H7 (cell line): ENCODE results near the gene PCBP3. TPM values are rescaled to one million over a fixed set of nuclear protein-coding genes. Genes with fewer than 3 reads are reported as not detected.
A peak's percentile ranks its signal among the peaks of the same experiment; 100 is the strongest.

Experiments
- DNase-seq: peaks from one replicate; pipeline ENCODE4 v3.0.0; 2012
- H3K27me3 ChIP-seq: 2 replicates; pipeline ENCODE4 v1.6.0; 2011; ENCODE audit warnings: mild to moderate bottlenecking, low read length; ENCODE audit not compliant: control insufficient read depth, insufficient read depth
- H3K36me3 ChIP-seq: replicated peaks from 2 replicates; pipeline ENCODE4 v1.5.1; 2011; ENCODE audit warnings: low read length; ENCODE audit not compliant: control insufficient read depth, insufficient read depth
- H3K4me3 ChIP-seq: 2 replicates; pipeline ENCODE4 v1.5.1; 2011; ENCODE audit warnings: low read depth, mild to moderate bottlenecking, control low read depth, low read length, moderate library complexity; ENCODE audit not compliant: insufficient read depth
- total RNA-seq: library from RNA; depleted of rRNA; stranded (reverse); fragments of >200 nt; shearing (Covaris generic); gene quantifications from 2 replicates; pipeline ENCODE4 v1.2.3, GENCODE V29; 2014

Gene PCBP3
- total RNA-seq, 1 experiment from 2014 or later: 1.8 TPM

DNA sequence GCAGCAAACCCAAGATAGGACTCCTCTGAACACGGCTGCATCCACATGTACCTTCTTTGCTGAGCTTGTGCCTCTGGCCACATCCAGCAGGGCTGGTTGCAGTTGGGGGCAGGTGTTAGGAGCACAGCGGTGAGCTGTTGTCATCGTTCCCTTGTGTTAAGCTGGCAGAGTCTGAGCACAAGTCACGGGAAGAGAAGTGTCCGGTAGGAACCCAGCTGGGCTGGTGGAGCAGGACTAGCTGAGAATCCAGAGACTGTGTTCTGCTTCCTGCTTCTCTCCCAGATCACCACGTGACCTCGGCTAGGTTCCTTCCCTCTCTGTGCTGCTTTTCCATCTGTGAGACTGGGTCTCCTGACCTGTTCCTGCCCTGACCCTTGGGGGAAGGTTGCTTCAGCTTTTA is 105.1 kb downstream of the PCBP3 start:
- DNase-seq: no peak
- Histone ChIP-seq H3K4me3 (no peak overlapping the region), H3K27me3 (no peaks in the 10 kb centered on the region), H3K36me3 (no peaks in the 10 kb centered on the region)

DNA sequence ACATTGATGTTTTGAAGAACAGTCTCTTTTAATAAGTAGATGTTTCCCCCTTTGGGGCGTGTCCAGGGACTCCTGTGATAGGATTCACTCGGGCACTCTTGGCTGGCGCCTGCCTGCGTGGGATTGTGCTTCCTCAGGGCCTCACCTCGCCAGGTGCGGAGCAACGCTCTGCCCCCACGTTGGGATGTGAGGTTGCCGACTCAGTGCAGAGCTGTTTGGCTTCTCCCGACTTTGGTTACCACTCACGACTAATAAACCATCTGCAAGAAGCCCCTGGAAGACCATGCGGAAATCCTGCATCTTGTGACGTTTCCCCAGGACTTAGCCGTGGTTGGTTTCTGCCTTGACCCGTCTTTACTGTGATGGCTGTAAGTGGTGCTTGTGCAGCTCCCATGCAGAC is 106.4 kb downstream of the PCBP3 start:
- Histone ChIP-seq H3K27me3 (no peaks in the 10 kb centered on the region), H3K4me3 (no peak overlapping the region), H3K36me3 (no peaks in the 10 kb centered on the region)
- DNase-seq: no peak

DNA sequence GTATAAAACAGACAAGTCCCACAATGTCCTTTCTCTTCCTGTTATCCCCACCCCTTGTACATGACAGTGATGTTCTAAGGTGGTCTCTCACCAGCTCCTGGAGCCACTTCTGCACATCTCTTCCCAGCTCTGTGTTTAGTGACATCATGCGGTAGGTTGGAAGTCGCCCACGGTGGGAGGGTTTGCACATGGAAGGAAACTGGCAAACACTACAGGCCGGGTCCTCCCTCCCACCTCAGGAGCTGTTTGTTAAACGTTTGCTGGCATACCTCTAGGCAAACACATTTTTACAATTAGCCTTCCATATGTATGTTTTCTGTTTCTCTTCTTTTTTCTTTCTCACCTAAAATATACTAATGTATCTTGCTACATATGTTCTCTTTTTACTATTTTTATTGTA is 107.4 kb downstream of the PCBP3 start:
- H3K36me3 ChIP-seq: no peaks in the 10 kb centered on the region
- no peaks in the 10 kb centered on the region for H3K27me3 ChIP-seq
- no peak for DNase-seq
- no peak overlapping the region for H3K4me3 ChIP-seq

DNA sequence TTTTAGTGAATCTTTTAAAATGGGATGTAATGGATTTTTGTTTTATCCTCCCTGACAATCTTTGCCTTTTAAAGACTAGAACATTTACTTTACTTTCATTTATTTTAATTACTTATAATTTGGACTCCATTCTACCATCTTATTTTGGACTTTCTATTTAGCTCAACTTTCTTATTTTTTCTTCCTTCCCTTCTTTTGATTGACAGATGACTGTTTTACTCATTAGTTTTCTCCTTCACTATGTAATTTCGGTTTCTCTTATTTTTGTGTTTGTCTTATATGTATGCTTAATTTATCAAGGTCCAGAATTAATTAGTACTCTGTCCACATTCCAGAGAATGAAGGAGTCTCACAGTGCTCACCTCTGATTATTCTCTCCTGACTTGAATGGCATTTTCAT is 109.9 kb downstream of the PCBP3 start:
- no peak overlapping the region for H3K4me3 ChIP-seq
- DNase-seq: no peak
- no peaks in the 10 kb centered on the region for H3K27me3 ChIP-seq
- no peaks in the 10 kb centered on the region for H3K36me3 ChIP-seq

DNA sequence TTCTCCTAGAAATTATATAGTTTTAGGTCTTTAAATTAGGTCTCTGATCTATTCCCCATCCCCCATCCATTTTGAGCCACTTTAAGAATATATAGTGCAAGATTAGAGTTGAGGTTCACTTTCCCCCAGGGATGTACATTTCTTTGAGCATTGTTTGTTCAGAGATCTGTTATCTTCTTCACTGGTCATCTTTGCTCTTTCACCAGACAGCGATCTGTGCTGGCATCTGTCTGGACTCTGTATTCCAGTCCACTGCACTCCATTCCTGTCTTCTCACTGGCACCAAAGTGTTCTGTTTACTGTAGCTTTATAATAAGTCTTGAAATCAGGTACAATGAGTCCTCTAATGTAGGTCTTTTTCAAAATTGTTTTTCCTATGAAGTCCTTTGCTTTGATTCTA is 112.5 kb downstream of the PCBP3 start:
- H3K27me3 ChIP-seq: no peaks in the 10 kb centered on the region
- DNase-seq: no peak
- H3K4me3 ChIP-seq: no peak overlapping the region
- H3K36me3 ChIP-seq: no peaks in the 10 kb centered on the region

DNA sequence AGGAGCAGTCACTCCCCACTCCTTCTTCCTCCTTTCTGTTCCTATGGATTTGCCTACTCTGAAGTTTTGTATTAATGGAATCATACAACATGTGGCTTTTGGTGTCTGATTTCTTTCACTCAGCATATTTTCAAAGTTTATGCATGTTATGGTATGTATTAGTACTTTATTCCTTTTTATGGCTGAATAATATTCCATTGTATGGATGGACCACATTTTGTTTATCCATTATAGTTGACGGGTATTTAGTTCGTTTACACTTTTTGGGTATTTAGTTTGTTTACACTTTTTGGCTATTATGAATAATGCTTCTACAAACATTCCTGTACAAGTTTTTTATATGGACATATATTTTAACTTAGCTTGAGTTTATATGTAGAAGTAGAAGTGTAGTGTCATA is 113.1 kb downstream of the PCBP3 start:
- Histone ChIP-seq H3K4me3 (no peak overlapping the region), H3K36me3 (no peaks in the 10 kb centered on the region), H3K27me3 (no peaks in the 10 kb centered on the region)
- no peak for DNase-seq

DNA sequence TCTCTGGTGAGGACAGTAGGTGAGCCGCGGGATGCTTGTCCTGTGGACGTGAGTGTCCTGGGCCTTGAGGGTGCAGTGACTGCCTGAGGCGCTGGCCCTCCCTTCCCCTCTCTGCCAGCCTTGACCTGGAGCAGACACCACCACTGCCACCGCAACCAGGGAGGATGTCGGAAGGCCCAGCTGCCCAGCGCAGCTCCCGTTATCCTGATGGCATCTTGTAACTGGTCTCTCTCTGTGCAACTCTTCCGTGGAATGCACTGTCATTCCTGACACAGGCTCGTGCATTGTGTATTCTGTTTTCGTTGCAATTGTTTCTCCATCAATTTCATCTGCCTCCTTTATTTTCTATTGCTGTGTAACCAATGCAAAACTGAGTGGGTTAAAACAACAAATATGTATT is 118.2 kb downstream of the PCBP3 start:
- no peaks in the 10 kb centered on the region for H3K27me3 ChIP-seq
- DNase-seq: no peak

DNA sequence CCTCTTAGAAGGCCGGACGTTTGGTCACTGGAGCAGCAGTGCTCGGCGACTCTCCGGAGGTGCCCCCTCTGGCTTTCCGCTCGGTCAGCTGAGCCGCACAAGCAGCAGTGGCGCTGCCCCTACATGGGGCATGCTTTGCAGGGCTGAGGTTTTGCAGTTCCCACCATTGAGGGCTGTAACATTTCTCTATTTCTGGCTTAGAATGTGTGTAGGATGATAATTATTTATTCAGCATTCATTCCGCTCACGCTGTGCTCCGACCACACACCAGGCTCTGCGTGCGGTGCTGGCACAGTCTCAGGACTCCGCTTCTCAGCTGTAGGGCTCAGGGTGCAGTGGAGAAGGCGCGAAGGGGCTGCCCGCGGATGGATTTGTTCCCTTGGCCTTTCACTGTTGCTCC is 119.5 kb downstream of the PCBP3 start:
- H3K4me3 ChIP-seq: no peak overlapping the region
- no peak for DNase-seq
- no peaks in the 10 kb centered on the region for H3K36me3 ChIP-seq

More for the DNA sequence above, 118.2 kb downstream of the PCBP3 start:
- no peak overlapping the region for H3K4me3 ChIP-seq
- no peaks in the 10 kb centered on the region for H3K36me3 ChIP-seq

DNA sequence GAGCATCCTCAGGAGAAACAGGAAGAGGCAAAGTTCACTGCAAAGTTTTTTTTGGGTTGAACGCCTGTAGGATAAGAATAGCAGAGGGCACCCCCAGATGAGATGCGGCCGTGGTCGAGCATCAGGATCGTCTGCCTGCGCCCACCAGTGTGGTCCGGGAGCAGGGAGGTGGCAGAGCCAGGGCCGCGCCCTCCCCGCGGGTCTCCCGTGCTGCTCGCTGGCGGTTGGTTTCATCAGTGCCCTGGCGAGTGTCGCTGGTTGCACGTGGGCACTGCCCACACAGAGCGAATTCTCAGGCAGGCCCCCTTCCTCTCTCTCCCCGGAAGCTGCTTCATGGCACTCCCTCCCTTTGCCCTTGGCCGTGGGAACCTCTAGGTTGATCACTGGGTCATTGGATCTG is 120.0 kb downstream of the PCBP3 start:
- H3K27me3 ChIP-seq: no peaks in the 10 kb centered on the region
- DNase-seq: no peak

More for the DNA sequence above, 119.5 kb downstream of the PCBP3 start:
- no peaks in the 10 kb centered on the region for H3K27me3 ChIP-seq

DNA sequence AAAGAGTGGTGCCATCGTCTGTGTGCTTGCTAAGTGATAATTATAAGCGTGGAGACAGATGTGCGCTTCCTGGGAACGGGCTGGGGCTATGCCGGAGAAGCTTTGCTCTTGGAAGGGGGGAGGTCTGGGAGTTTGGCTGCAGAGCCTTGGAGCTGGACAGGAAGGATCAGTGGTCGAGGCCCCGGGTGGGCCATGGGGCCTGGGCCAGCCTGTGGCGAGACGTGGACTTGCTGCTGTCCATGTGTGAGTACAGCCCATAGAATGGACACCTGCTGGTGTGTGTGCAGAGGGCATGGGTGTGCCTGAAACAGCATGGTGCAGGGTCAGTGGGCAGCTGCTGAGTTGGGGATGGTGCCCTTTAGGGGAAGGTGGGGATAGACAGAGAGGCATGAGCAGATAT is 121.3 kb downstream of the PCBP3 start:
- Histone ChIP-seq H3K4me3 (no peak overlapping the region), H3K36me3 (no peaks in the 10 kb centered on the region), H3K27me3 (no peaks in the 10 kb centered on the region)
- DNase-seq: peak; percentile 24

More for the DNA sequence above, 120.0 kb downstream of the PCBP3 start:
- Histone ChIP-seq H3K4me3 (no peak overlapping the region), H3K36me3 (no peaks in the 10 kb centered on the region)

DNA sequence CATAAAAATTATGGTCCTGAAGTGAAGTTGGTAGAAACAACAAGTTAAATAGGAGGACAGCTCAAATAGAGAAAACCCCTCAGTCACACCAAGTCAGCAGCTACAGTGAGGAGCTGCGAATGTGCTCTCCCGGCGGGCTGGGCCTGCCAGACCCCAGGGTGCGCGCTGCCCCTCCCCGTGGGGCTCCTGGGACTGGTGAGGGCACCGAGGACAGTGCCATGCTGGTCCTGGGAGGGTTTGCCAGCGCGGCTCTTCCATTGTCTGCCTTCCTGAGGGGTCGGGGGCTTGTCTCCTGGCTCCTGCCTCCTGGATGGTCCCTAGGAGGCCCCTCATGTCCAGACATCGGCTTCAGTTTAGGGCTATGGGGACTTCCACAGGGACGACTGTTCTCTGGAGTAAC is 121.8 kb downstream of the PCBP3 start:
- no peaks in the 10 kb centered on the region for H3K27me3 ChIP-seq
- peak; percentile 37 for DNase-seq
- no peak overlapping the region for H3K4me3 ChIP-seq
- no peaks in the 10 kb centered on the region for H3K36me3 ChIP-seq

DNA sequence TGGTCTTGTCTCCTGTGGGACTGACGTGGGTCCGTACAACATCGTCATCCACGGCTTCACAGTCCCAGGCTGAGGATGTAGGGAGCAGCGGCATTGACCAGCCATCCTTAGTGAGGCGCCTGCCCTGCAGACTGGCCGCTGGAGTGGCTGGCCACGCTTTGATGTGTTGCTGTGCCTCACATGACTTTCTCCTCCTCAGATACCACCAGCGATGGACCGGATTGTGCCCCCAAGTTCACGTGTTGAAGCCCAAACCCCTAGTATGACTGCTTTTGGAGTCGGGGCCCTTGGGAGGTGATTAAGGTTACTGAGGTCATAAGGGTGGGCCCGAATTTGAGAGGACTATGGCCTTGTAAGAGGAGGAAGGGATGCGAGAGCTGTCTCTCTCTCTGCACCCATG is 122.5 kb downstream of the PCBP3 start:
- Histone ChIP-seq H3K36me3 (no peaks in the 10 kb centered on the region), H3K4me3 (no peak overlapping the region), H3K27me3 (no peaks in the 10 kb centered on the region)
- DNase-seq: peak; percentile 24

DNA sequence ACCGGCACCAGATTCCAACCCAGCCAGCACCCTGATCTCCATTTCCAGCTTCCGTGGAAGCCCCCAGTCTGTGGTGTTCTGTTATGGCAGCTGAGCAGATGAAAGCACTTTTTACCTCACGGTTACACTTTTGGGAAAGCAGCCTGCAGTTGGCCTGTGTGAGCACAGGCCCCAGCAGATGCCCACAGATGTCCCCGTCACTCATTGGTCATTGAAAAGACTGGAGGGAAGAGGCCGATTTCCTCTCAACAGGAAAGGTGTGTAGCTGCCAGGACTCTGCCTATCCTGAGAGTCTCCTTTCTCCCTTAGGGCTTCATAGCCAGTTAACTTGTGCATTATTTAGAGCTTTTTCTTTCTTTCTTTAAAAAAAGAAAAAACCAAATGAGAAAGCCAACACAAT is 123.0 kb downstream of the PCBP3 start:
- Histone ChIP-seq H3K27me3 (no peaks in the 10 kb centered on the region), H3K4me3 (no peak overlapping the region), H3K36me3 (no peaks in the 10 kb centered on the region)
- peak; percentile 19 for DNase-seq

DNA sequence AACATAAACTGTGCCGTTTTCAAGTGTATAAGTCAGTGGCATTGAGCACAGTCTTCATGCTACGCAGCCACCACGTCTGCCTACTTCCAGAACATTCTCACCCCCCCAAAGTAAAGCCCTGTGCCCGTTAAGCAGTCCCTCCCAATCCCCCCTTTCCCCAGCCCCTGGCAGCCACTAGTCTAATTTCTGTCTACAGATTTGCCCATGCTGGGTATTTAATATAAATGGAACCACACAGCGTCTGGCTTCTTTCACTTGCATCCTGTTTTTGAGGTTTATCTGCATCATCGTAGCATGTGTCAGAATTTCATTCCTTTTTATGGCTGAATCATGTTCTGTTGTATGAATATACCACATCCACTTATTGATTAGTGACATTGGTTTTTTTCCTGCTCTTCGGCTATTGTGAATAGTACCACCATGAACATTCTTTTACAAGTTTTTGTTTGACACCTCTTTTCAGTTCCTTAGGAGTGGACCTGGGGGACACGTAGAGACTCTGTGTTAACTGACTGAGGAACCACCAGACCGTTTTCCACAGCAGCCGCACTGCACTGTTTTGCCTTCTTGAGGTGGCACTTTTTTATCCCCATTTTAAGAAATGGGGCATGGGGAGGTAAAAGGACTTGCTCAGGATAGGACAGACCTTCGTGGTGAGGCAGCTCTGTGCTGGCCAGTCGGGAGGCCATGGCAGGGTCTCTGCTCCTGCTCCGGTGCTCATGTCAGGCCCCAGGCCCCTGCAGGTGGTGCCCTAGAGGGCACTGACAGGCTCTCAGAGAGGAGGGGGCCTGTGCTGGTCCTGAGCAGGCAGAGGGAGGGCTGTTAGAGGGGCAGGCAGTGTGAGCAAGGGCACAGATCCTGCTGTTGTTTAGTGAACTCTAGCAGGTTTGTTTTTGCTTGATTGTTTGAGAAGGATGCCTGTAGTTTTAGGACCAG is 123.8 kb downstream of the PCBP3 start:
- peak; percentile 49 for DNase-seq
- H3K27me3 ChIP-seq: no peaks in the 10 kb centered on the region
- no peak overlapping the region for H3K4me3 ChIP-seq
- no peaks in the 10 kb centered on the region for H3K36me3 ChIP-seq

DNA sequence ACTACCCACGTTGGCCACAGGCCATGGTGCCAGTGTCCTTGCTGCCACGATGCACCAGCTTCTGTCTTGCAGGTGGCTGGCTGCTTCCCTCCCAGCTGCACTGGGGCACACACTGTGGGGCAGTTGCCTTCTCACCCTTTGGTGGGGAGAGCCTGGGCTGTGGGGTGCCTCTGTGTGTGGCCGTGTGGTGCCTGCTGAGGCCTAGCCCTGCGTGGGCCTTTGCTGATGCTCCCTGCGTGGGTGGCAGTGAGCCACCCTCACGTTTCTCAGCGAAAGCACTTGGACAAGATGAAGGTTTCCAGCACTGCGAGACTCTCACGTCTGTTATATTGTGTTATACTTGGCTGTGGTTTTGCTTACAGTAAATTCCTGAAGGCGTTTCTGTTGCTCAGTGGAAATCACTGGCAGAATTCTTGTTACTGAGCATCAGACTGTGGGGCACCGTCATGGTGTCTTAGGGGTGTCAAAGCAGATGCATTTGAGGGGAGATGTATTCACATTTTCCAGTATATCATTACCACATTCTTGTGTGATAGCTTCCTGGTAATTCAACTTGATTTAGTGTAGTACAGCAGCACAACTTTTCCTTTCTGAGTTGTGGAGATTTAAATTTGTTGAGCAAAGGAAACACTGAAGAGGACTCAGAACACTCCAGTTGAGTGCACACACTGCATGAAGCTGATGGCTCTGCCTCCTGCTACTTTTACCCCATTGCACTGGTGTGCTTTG is 124.7 kb downstream of the PCBP3 start:
- DNase-seq: no peak
- H3K27me3 ChIP-seq: no peaks in the 10 kb centered on the region

More for the DNA sequence above, 124.7 kb downstream of the PCBP3 start:
- no peak overlapping the region for H3K4me3 ChIP-seq
- no peaks in the 10 kb centered on the region for H3K36me3 ChIP-seq
